Nephron progenitor cell (in vitro differentiated cells): Measurements from ENCODE around the gene BUD31.

ENCODE experiments used
- DNase-seq: peaks from one replicate; pipeline ENCODE4 v3.0.0; 2021
- H3K27ac Mint-ChIP-seq: 2 replicates; pipeline ENCODE4 v1.8.0; 2021; ENCODE audit warnings: mild to moderate bottlenecking, moderate library complexity, mixed read lengths
- H3K27me3 Mint-ChIP-seq: 2 replicates; pipeline ENCODE4 v1.8.0; 2021; ENCODE audit warnings: mild to moderate bottlenecking, low read depth, mixed read lengths; ENCODE audit not compliant: poor library complexity
- H3K36me3 Mint-ChIP-seq: 2 replicates; pipeline ENCODE4 v1.8.0; 2021; ENCODE audit warnings: low read depth, mixed read lengths
- H3K4me1 Mint-ChIP-seq: 2 replicates; pipeline ENCODE4 v1.8.0; 2021; ENCODE audit warnings: mixed read lengths
- H3K4me3 Mint-ChIP-seq: 2 replicates; pipeline ENCODE4 v1.8.0; 2021; ENCODE audit warnings: mild to moderate bottlenecking, moderate library complexity, mixed read lengths
- H3K9me3 Mint-ChIP-seq: 2 replicates; pipeline ENCODE4 v1.8.0; 2021; ENCODE audit warnings: mild to moderate bottlenecking, moderate library complexity, mixed read lengths
- TF ChIP-seq, protein P1 (sequence below): fragments of 200-600 bp; sonication (generic); IDR thresholded peaks from 2 replicates; pipeline ENCODE4 v1.5.0; 2021; ENCODE audit warnings: antibody characterized with exemption

The BUD31 gene

GRCh38 chr7:99457650-99458493, 49.1 kb downstream of the BUD31 start:
- Mint-ChIP-seq H3K27me3 (no peaks in the 10 kb centered on the region), H3K36me3 (peaks cover 57% of the 10 kb centered on the region)
- TF ChIP-seq, protein P1, sequence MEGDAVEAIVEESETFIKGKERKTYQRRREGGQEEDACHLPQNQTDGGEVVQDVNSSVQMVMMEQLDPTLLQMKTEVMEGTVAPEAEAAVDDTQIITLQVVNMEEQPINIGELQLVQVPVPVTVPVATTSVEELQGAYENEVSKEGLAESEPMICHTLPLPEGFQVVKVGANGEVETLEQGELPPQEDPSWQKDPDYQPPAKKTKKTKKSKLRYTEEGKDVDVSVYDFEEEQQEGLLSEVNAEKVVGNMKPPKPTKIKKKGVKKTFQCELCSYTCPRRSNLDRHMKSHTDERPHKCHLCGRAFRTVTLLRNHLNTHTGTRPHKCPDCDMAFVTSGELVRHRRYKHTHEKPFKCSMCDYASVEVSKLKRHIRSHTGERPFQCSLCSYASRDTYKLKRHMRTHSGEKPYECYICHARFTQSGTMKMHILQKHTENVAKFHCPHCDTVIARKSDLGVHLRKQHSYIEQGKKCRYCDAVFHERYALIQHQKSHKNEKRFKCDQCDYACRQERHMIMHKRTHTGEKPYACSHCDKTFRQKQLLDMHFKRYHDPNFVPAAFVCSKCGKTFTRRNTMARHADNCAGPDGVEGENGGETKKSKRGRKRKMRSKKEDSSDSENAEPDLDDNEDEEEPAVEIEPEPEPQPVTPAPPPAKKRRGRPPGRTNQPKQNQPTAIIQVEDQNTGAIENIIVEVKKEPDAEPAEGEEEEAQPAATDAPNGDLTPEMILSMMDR, result no peak

GRCh38 chr7:99459087-99459486, 50.3 kb downstream of the BUD31 start:
- DNase-seq, result no peak

More at GRCh38 chr7:99457650-99458493, 49.1 kb downstream of the BUD31 start:
- Mint-ChIP-seq H3K4me1 (peaks cover 5% of the 10 kb centered on the region), H3K4me3 (no peak overlapping the region), H3K27ac (peak overlapping the region; percentile 74), H3K9me3 (peaks cover 2% of the 10 kb centered on the region)
- DNase-seq, result no peak

DNA sequence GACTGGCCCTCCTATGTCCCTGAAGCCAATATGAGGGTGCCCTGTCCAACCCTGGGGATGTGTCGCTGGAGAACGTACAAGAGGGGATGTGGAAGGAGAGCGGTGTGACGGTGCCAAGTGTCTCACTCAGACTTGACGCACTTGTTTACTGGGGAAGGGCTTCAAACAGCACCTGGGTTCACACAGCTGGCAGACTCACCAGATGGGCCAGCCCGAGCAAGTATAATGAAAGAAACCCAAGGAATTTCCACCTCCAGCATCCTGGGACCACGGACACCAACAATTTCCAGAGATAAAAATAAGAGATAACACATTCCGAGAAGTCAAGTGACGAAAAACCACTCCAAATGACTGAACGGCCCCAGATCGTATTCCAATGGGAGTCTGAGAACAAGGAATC, 51.9 kb downstream of the BUD31 start:
- Mint-ChIP-seq H3K27ac (no peak overlapping the region), H3K9me3 (peaks cover 9% of the 10 kb centered on the region), H3K4me1 (peaks cover 19% of the 10 kb centered on the region), H3K4me3 (no peak overlapping the region), H3K27me3 (no peaks in the 10 kb centered on the region), H3K36me3 (peaks cover 59% of the 10 kb centered on the region)
- no peak for DNase-seq
- TF ChIP-seq, protein P1, result no peak

More at GRCh38 chr7:99459087-99459486, 50.3 kb downstream of the BUD31 start:
- Mint-ChIP-seq H3K4me1 (peaks cover 9% of the 10 kb centered on the region), H3K27me3 (no peaks in the 10 kb centered on the region), H3K27ac (peak overlapping the region; percentile 60), H3K9me3 (peaks cover 8% of the 10 kb centered on the region), H3K36me3 (peaks cover 57% of the 10 kb centered on the region), H3K4me3 (no peak overlapping the region)
- TF ChIP-seq, protein P1, result peak; percentile 11

GRCh38 chr7:99461221-99461620, 52.5 kb downstream of the BUD31 start:
- TF ChIP-seq, protein P1, result no peak
- H3K27me3 Mint-ChIP-seq, result no peaks in the 10 kb centered on the region
- no peak for DNase-seq
- H3K4me3 Mint-ChIP-seq, result no peak overlapping the region
- peaks cover 12% of the 10 kb centered on the region for H3K9me3 Mint-ChIP-seq
- H3K4me1 Mint-ChIP-seq, result peaks cover 25% of the 10 kb centered on the region
- H3K27ac Mint-ChIP-seq, result no peak overlapping the region
- peaks cover 59% of the 10 kb centered on the region for H3K36me3 Mint-ChIP-seq

GRCh38 chr7:99465421-99465768, 56.6 kb downstream of the BUD31 start:
- TF ChIP-seq, protein P1, result no peak
- Mint-ChIP-seq H3K9me3 (peaks cover 15% of the 10 kb centered on the region), H3K4me3 (peak overlapping the region; percentile 90), H3K4me1 (peaks cover 25% of the 10 kb centered on the region), H3K27me3 (peaks cover 33% of the 10 kb centered on the region), H3K36me3 (peaks cover 35% of the 10 kb centered on the region), H3K27ac (peak overlapping the region; percentile 92)
- no peak for DNase-seq
